Right renal pelvis (tissue), 4 donors: Measurements from ENCODE around the gene HMG20B. TPM values are rescaled to one million over a fixed set of nuclear protein-coding genes. Genes with fewer than 3 reads are reported as not detected.
"Not testable (repeated sequence)": the region's sequence is repeated elsewhere in the genome, so short reads cannot be mapped to it uniquely, and the experiment has no call there.

Experiments
- DNase-seq, 4 donors: peaks; one replicate each; pipeline ENCODE4 v3.0.0-alpha.2; 2013; ENCODE audit warnings: low read depth in 4 of 4, low spot score in 3 of 4, missing footprints in 1 of 4
- polyA plus RNA-seq, 4 donors: library from polyadenylated mRNA; unstranded; fragments of 120-200 nt; gene quantifications; one replicate each; pipeline ENCODE4 v1.2.1, GENCODE V29; 2013; ENCODE audit not compliant: insufficient read length in 4 of 4

The HMG20B gene
- polyA plus RNA-seq, result 10 to 100 TPM; 72.9 to 95.8 (median 74.2) TPM

DNA sequence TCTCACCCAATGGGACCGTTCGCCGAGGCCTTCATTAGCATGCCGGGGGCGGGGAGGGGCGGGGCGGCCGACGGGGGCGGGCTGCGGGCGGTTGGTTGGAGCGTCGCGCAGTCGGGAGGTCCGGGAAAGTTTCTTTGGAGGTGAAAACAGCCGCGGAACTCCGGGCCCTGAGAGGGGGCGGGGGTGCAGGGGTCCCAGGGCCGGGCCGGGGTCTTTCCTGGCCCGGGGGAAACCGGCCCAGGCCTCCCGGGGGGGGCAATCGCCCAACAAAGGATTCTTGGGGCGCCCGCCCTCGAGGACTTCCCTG lies at the start of gene HMG20B:
HMG20B (plus strand) TSS at position 90 of the 307 bp plus-strand sequence. CDS start 366 bp downstream, outside the sequence.
- no peak for DNase-seq

DNA sequence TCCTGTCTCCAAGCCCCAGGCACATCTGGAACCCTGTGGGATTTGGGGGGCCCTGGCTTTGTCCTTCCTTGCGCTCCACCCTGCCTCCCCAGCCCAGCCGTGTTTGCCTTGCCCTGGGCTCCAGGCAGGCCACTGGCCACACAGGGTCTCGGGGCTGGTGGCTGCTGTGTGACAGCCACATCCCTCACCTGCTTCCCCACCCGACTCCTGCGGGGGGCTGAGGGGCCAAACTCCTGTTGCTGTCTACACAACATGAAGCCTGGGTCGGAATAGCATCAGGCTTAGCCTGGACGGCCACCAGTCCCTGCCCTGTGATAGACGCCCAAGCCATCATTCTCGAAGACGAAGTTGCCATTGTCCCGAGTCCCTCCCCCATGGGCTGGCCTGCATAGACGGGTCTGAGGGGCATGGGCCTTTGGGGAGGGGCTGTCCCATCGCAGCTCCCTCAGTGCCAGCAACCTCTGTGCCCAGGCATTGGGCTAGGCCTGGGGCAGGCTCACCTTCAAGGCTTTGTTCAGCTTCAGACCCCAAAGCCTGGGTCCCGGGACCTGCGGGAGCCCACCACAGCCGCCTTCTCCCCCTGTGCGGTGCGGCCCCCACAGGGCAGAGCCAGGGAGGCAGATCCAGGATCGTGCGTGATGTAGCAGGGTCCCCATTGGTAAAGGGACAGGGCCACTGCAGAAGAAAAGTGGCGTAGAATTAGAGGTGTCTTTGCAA lies 49.2 kb upstream of the HMG20B start:
- no peak for DNase-seq

DNA sequence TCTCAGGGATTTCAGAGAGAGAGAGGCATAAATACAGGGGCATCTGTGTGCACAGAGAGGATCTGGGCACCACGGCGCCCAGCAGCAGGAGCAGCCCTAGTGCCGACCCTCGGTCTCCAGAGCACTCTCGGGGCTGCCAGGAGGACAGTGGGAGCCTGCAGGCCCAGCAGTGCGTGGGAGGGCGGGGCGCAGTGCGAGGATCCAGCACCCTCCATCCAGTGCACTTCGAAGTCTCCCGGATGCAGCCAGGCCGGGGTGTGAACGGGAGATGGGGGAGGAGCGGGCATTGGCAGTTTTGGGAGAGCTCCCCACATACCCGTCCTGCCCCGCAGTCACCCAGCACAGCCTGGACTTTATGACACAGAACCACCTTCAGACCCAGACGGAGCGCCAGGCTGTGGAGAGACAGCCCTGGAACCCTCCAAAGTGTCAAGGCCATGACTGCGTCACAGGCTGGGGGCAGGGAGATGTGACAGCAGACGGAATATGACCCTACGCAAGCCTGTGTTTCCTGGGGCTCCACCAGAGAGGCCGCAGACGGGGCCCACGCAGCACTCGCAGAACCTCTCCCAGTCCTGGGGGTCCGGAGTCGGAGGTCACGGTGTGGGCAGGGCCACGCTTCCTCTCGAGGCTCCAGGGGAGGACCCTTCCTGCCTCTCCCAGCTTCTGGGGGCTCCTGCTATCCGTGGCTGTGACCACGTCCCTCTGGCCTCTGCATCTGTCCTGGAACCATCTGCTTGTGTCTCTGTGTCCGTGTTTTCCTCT lies 48.5 kb upstream of the HMG20B start:
- DNase-seq, result no peak

- no peak for DNase-seq
These were observed 47.8 kb upstream of the HMG20B start for GRCh38 chr19:3524904-3525451.

DNA sequence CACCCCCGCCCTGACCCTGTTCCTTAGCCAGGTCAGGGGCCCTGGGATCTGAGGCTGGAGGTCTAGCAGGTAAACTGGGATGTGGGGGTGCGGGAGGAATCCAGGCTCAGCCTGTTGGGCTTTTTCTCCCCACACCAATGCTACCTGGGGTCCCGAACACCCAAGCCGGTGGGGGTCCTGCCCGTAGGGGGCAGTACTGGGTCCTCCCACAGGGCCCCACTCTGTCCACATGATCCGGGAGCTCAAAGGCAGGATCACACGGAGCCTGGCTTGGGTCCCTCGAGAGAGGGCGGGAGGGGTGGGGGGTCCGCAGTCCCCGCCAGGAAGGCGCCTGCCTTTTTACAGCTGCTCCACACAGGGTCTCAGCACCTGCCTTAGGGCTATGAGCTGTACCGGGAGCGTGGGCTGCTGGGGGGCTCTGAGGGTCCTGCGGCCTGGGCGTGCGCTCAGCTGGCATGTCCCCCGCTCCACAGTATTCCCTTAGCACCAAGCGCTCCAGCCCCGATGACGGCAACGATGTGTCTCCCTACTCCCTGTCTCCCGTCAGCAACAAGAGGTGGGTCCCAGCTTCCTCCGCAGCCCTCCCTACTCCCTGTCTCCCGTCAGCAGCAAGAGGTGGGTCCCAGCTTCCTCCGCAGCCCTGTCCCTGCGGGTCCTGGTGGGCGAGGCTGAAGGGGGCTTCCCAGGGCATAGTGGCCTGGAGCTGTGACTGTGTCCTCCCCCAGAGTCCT lies 46.1 kb upstream of the HMG20B start:
- DNase-seq, result no peak

- no peak for DNase-seq
These were observed 45.4 kb upstream of the HMG20B start for GRCh38 chr19:3527238-3527910.

DNA sequence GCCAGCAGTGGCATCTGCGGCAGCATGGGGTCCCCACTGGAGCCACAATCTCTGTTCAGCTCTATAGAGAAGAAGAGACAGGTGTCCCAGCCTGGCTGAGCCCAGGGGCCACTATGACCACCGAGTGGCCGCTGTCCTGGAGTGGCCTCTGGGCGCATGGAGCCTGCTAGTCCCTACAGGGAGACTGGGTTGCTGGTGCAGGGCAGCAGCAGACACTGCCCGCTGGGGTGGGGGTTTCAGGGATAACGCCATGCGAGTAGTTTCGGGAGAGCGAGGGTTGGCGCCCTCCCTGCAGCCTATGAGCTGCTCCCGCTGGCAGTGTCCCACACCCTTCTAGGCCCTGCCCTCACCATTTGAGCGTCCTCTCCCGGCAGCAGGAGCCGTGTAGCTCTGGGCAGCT lies 44.7 kb upstream of the HMG20B start:
- DNase-seq, result no peak

DNA sequence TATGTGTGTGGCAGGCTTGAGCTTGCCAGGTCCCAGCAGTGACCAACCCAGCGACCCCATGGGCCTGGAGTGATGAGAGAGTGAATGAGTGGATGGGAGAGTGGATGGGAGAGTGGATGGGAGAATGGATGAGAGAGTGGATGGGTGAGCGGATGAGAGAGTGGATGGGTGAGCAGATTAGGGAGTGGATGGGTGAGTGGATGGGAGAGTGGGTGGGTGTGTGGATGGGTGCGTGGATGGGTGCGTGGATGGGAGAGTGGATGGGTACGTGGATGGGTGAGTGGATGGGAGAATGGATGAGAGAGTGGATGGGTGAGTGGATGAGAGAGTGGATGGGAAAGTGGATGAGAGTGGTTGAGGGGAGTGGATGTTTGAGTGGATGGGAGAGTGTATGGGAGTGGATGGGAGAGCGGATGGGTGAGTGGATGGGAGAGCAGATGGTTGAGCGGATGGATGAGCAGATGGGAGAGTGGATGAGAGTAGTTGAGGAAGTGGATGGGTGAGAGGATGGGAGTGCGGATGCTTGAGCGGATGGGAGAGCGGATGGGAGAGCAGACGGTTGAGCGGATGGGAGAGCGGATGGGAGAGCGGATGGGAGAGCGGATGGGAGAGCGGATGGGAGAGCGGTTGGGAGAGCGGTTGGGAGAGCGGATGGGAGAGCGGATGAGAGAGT lies 44.1 kb upstream of the HMG20B start:
- DNase-seq, result no peak

DNA sequence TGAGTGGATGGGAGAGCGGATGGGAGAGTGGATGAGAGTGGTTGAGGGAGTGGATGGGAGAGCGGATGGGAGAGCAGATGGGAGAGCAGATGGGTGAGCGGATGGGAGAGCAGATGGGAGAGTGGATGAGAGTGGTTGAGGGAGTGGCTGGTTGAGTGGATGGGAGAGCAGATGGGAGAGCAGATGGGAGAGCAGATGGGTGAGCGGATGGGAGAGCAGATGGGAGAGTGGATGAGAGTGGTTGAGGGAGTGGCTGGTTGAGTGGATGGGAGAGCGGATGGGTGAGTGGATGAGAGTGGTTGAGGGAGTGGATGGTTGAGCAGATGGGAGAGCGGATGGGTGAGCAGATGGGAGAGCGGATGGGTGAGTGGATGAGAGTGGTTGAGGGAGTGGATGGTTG lies 43.4 kb upstream of the HMG20B start:
- not testable (repeated sequence) for DNase-seq

- DNase-seq, result no peak
These were observed 42.4 kb upstream of the HMG20B start for GRCh38 chr19:3530389-3530788.

DNA sequence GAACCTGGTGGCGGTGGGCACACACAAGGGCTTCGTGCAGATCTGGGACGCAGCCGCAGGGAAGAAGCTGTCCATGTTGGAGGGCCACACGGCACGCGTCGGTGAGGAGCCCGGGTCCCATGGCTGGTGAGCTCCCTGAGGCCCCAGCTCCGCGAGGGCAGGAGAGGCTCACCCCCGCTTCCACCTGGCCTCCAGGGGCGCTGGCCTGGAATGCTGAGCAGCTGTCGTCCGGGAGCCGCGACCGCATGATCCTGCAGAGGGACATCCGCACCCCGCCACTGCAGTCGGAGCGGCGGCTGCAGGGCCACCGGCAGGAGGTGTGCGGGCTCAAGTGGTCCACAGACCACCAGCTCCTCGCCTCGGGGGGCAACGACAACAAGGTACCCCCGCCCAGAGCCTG lies 41.0 kb upstream of the HMG20B start:
- DNase-seq, result no peak

DNA sequence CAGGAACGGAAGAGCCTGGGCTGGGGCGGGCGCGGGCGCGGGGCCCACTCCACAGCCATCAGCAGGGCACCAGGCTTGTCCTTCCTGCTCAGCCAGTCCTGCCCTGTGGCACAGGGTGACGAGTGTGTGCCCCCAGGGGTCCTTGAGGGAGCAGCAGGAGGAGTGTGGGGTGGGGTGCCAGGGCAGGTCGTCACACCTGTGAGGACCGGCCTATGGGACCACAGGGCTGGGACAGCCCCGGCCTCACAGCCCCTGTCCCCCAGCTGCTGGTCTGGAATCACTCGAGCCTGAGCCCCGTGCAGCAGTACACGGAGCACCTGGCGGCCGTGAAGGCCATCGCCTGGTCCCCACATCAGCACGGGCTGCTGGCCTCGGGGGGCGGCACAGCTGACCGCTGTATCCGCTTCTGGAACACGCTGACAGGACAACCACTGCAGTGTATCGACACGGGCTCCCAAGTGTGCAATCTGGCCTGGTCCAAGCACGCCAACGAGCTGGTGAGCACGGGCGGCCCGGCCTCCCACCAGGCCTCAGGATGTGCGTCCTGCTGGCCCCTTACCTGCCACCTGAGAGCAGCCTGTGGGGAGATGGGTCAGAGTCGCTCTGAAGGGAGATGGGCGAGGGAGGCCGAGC lies 40.5 kb upstream of the HMG20B start:
- no peak for DNase-seq

- no peak for DNase-seq
These were observed 39.7 kb upstream of the HMG20B start for GRCh38 chr19:3533033-3533432.

DNA sequence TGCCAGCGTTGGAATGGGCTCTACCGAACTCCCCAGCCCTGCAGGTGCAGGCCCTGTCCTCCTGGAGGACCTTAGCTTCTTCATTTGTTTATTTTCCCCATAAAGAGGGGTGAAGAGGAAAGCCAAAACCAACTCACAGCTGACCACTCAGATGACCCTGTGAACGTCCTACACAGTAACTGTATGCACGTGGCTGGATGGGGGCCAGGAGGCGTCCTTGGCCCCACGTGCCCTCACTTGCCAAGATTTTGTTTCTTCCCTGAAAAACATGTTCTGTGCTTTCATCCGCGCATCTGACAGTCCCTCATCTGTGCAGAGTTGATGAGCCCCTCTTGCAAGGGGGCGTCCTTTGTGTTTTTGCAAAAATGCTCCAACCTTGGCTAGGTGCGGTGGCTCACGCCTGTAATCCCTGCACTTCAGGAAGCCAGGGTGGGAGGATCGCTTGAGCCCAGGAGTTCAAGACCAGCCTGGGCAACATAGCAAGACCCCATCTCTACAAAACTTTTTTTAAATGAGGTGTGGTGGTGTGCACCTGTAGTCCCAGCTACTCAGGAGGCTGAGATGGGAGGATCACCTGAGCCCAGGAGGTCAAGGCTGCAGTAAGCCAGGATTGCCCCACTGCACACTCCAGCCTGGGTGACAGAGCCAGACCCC lies 39.1 kb upstream of the HMG20B start:
- DNase-seq, result no peak

DNA sequence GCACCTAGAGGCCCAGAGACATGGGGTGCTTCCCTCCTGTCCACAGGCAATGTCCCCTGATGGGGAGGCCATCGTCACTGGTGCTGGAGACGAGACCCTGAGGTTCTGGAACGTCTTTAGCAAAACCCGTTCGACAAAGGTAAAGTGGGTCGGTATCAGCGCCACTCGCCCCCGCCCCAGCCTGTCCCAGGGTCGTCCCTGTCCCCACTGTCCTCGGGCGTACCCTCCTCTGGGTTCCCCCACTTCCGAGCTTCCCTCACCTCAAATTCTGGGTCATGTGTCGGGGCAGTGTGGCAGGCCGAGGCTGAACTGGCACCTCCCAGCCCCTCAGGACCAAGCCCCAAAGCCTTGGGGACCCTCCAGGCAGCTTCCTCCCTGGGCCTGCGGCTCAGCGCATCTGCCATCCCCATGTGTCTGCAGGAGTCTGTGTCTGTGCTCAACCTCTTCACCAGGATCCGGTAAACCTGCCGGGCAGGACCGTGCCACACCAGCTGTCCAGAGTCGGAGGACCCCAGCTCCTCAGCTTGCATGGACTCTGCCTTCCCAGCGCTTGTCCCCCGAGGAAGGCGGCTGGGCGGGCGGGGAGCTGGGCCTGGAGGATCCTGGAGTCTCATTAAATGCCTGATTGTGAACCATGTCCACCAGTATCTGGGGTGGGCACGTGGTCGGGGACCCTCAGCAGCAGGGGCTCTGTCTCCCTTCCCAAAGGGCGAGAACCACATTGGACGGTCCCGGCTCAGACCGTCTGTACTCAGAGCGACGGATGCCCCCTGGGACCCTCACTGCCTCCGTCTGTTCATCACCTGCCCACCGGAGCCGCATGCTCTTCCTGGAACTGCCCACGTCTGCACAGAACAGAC lies 38.1 kb upstream of the HMG20B start:
- no peak for DNase-seq

GRCh38 chr19:3535235-3535535 lies 37.6 kb upstream of the HMG20B start:
- no peak for DNase-seq

DNA sequence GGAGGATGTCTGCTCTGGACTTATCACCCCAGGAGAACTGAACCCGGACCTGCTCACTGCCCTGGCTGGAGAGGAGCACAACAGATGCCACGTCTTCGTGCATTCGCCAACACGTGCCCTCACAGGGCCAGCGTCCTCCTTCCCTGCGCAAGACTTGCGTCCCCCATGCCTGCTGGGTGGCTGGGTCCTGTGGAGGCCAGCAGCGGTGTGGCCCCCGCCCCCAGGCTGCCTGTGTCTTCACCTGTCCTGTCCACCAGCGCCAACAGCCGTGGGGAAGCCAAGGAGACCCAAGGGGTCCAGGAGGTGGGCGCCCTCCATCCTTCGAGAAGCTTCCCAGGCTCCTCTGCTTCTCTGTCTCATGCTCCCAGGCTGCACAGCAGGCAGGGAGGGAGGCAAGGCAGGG lies 37.2 kb upstream of the HMG20B start:
- DNase-seq, result no peak

GRCh38 chr19:3535981-3536380 lies 36.8 kb upstream of the HMG20B start:
- no peak for DNase-seq
